Transverse colon (tissue), 4 donors: ENCODE results near the gene SGPP2.

ENCODE experiments used
- EP300 ChIP-seq: sonication (generic); formaldehyde crosslinking; IDR thresholded peaks from one replicate; pipeline ENCODE4 v1.6.1; 2017; ENCODE audit warnings: antibody characterized with exemption, low read depth
- POLR2A ChIP-seq: fragments of 450-650 bp; IDR thresholded peaks from one replicate; pipeline ENCODE4 v1.6.1; 2016; ENCODE audit warnings: antibody characterized with exemption, mild to moderate bottlenecking, moderate library complexity
- POLR2AphosphoS5 ChIP-seq, 3 donors: sonication (generic); formaldehyde crosslinking; IDR thresholded peaks; one replicate each; pipeline ENCODE4 v1.6.1; 2016; ENCODE audit warnings: antibody characterized with exemption in 3 of 3
- TF ChIP-seq, protein P1 (sequence below), 5 experiments: fragments of 200-600 bp in 3 of 5; fragments of 450-650 bp in 2 of 5; sonication (generic) in 3 of 5; IDR thresholded peaks; 1 replicate in 2 of 5; 2 replicates in 3 of 5; pipeline ENCODE4 v1.5.1; 2016 to 2017; ENCODE audit warnings: antibody characterized with exemption in 5 of 5, inconsistent platforms in 3 of 5, mild to moderate bottlenecking in 2 of 5, moderate library complexity in 1 of 5

DNA sequence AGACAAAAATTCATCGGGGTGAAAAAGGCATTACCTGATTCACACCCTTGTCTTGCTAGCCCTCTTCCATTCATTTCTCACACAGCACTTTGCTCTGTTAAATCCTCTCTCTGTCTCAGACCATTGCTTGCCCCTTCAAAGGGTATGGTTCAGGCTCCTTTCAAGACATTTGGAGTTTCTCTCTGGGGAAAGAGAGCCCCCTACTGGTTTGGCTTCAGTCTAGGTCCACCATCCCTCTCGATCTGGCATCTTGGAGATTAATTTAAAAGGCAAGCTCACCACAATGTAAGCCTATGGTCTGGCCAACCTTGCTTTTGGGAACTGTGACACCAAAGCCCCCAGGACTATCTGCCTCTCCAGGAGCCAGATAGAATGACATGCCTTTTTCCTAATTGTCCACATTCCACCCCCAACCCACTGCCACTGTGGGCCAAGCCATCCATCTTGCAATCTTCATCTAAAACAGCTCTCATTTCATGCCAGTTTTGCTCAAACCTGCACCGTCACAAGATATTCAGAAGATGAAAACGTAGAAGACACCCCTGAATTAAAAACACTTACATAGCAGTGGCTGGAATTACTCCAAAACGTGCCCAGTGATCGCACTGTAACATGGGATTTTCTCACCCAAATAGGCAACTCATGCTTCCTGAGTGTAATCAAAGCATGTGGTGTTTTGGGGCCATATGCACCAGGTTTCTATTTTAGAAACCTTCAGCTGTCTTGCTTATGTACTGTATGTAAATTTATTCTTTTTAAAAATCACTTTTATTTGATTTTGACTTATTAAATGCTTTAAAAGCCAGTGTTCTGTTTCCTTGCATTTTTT is 137.7 kb downstream of the SGPP2 start:
- TF ChIP-seq POLR2A (no peak), POLR2AphosphoS5 (IDR thresholded peaks at IDR 0.05) (no peak), EP300 (no peak)
- TF ChIP-seq, protein P1, sequence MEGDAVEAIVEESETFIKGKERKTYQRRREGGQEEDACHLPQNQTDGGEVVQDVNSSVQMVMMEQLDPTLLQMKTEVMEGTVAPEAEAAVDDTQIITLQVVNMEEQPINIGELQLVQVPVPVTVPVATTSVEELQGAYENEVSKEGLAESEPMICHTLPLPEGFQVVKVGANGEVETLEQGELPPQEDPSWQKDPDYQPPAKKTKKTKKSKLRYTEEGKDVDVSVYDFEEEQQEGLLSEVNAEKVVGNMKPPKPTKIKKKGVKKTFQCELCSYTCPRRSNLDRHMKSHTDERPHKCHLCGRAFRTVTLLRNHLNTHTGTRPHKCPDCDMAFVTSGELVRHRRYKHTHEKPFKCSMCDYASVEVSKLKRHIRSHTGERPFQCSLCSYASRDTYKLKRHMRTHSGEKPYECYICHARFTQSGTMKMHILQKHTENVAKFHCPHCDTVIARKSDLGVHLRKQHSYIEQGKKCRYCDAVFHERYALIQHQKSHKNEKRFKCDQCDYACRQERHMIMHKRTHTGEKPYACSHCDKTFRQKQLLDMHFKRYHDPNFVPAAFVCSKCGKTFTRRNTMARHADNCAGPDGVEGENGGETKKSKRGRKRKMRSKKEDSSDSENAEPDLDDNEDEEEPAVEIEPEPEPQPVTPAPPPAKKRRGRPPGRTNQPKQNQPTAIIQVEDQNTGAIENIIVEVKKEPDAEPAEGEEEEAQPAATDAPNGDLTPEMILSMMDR (IDR thresholded peaks at IDR 0.05), result peak; percentile 53 to 77 (median 64)
